Stimulated activated CD8-positive, alpha-beta memory T cell treated with anti-CD3 and anti-CD28 coated beads, Interleukin-4, amount 100 ng/mL, for 24 hours (primary cell): ENCODE data around the gene CEACAM21.

Experiments
- DNase-seq: peaks from one replicate; pipeline ENCODE4 v3.0.0-alpha.2; 2020; ENCODE audit warnings: low read depth

CEACAM21 gene

GRCh38 chr19:41619018-41619556 is 43.1 kb downstream of the CEACAM21 start:
- DNase-seq = no peak

- no peak for DNase-seq
Measured at GRCh38 chr19:41620171-41620570, 44.2 kb downstream of the CEACAM21 start.

- no peak for DNase-seq
Measured at GRCh38 chr19:41621226-41621625, 45.3 kb downstream of the CEACAM21 start.

- no peak for DNase-seq
Measured at GRCh38 chr19:41621654-41622053, 45.7 kb downstream of the CEACAM21 start.

- no peak for DNase-seq
Measured at GRCh38 chr19:41623360-41623759, 47.4 kb downstream of the CEACAM21 start.

- no peak for DNase-seq
Measured at GRCh38 chr19:41624515-41624914, 48.5 kb downstream of the CEACAM21 start.

GRCh38 chr19:41624937-41625336 is 49.0 kb downstream of the CEACAM21 start:
- DNase-seq = no peak

- no peak for DNase-seq
Measured at GRCh38 chr19:41626278-41626677, 50.3 kb downstream of the CEACAM21 start.

GRCh38 chr19:41626877-41627276 is 50.9 kb downstream of the CEACAM21 start, which contains the start of gene CEACAM4:
Gene CEACAM4, minus strand, starts transcription at chr19:41627074. Its CDS starts 111 bp downstream, at chr19:41626963.
- no peak for DNase-seq

GRCh38 chr19:41627966-41628675 is 52.2 kb downstream of the CEACAM21 start:
- no peak for DNase-seq
